Mucosa of descending colon (tissue), 3 donors: ENCODE results near the gene CCDC39. TPM values are rescaled to one million over a fixed set of nuclear protein-coding genes. Genes with fewer than 3 reads are reported as not detected.

ENCODE experiments used
- ATAC-seq: fragments of 200-7000 bp; cut with Tn5 transposase; one replicate; pipeline ENCODE4 v1.9.1; 2020; ENCODE audit warnings: mild to moderate bottlenecking, moderate library complexity
- DNase-seq, 3 donors: peaks; one replicate each; pipeline ENCODE4 v3.0.0-alpha.2; 2020
- H3K36me3 ChIP-seq: fragments of 200-600 bp; one replicate; pipeline ENCODE4 v1.8.0; 2021; ENCODE audit warnings: low read depth, mild to moderate bottlenecking
- H3K4me1 ChIP-seq: fragments of 200-600 bp; one replicate; pipeline ENCODE4 v1.8.0; 2021; ENCODE audit warnings: low read depth, mild to moderate bottlenecking
- H3K4me3 ChIP-seq: fragments of 200-600 bp; one replicate; pipeline ENCODE4 v1.8.0; 2021; ENCODE audit warnings: mild to moderate bottlenecking
- H3K9me3 ChIP-seq: fragments of 200-600 bp; one replicate; pipeline ENCODE4 v1.8.0; 2021; ENCODE audit warnings: mild to moderate bottlenecking
- CTCF ChIP-seq: fragments of 200-600 bp; IDR thresholded peaks from one replicate; pipeline ENCODE4 v1.8.0; 2022; ENCODE audit warnings: antibody characterized with exemption, mild to moderate bottlenecking
- intact Hi-C, 2 donors: fragments of 100-400 bp; cut with DNase I in 1 of 2; cut with micrococcal nuclease in 1 of 2; formaldehyde crosslinking; loops; one replicate each; pipeline versions ENCODE4 v1.11.0 to v1.11.1; 2022; cut with DNase I, micrococcal nuclease
- total RNA-seq, 3 donors: library from RNA; stranded (reverse); fragmentation: NEBNext Ultra II Directional in 2 of 3; extraction: Animal tissue kit (Norgen Biotek cat#: 25700) in 2 of 3; gene quantifications; one replicate each; pipeline versions ENCODE4 v1.2.1 to v1.2.4, GENCODE V29; 2021 to 2023
- donor health status: DM: no; HTN: no; CAD: no; lungs with moderate emphysema.
- donor health status: DM: no; HTN: no; CAD: no.
- donor health status: DM: no; HTN: yes; CAD: no.

The CCDC39 gene
- total RNA-seq, 3 donors from 2014 or later, result 0.09 to 0.10 TPM; not detected in 1

GRCh38 chr3:180590396-180590795, 88.9 kb downstream of the CCDC39 start:
- Histone ChIP-seq H3K4me3 (no peak overlapping the region), H3K36me3 (no peaks in the 10 kb centered on the region), H3K9me3 (no peaks in the 10 kb centered on the region), H3K4me1 (no peaks in the 10 kb centered on the region)
- DNase-seq (no peak), ATAC-seq (no peak)
- intact Hi-C loops, result no loop called here
- TF ChIP-seq CTCF, result no peak

DNA sequence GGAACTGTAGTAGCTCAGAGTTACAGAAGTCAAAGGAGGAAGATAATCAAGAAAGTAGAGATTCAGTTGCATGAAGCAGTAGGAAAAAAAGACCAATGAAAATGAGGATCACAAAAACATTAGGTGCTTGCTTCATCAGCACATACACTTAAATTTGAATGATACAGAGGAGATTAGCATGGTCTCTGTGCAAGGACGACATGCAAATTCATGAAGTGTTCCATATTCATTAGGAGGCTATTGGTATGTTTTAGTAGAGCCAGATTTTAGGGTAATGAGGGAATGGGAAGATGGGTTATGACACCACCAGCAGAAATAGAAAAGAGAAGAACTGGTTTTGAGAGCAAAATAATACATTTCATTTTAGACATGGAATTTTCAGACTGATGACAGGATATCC, 98.4 kb downstream of the CCDC39 start:
- no peak overlapping the region for H3K4me3 ChIP-seq
- H3K4me1 ChIP-seq, result no peaks in the 10 kb centered on the region
- H3K9me3 ChIP-seq, result no peaks in the 10 kb centered on the region
- TF ChIP-seq CTCF, result no peak
- ATAC-seq (no peak), DNase-seq (no peak)
- intact Hi-C loops, result no loop called here
- H3K36me3 ChIP-seq, result no peaks in the 10 kb centered on the region

DNA sequence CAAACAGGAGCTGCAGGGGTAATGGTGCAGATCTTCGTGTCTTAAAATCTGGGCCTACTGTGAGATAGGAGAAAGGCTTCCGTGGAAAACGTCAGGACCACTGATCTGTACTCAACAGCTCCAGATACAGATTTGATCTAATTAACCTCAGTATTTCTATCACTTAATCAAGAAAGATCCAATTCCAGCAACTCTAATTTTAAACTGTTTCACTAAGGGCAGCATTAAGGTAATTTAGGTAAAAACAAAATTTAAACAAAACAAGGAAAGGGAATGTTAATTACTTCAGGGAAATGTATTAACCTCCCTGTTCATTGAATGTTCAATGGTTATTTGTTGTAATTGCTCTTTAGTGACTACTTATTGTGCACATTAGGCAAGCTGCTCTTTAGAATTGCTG, 103.7 kb downstream of the CCDC39 start:
- TF ChIP-seq CTCF, result no peak
- no peaks in the 10 kb centered on the region for H3K9me3 ChIP-seq
- ATAC-seq, result no peak
- H3K4me3 ChIP-seq, result no peak overlapping the region
- no peak for DNase-seq
- intact Hi-C loops, result no loop called here
- no peaks in the 10 kb centered on the region for H3K4me1 ChIP-seq
- no peaks in the 10 kb centered on the region for H3K36me3 ChIP-seq

- Histone ChIP-seq H3K36me3 (no peaks in the 10 kb centered on the region), H3K9me3 (no peaks in the 10 kb centered on the region), H3K4me3 (no peak overlapping the region), H3K4me1 (no peaks in the 10 kb centered on the region)
- intact Hi-C loops, result no loop called here
- no peak for TF ChIP-seq CTCF
- ATAC-seq (no peak), DNase-seq (no peak)
Measured at GRCh38 chr3:180571831-180572598, 107.3 kb downstream of the CCDC39 start.

- no peaks in the 10 kb centered on the region for H3K36me3 ChIP-seq
- no peak overlapping the region for H3K4me3 ChIP-seq
- intact Hi-C loops, result no loop called here
- H3K9me3 ChIP-seq, result no peaks in the 10 kb centered on the region
- no peak for TF ChIP-seq CTCF
- ATAC-seq (no peak), DNase-seq (no peak)
- H3K4me1 ChIP-seq, result no peaks in the 10 kb centered on the region
Measured at GRCh38 chr3:180570238-180570637, 109.1 kb downstream of the CCDC39 start.

DNA sequence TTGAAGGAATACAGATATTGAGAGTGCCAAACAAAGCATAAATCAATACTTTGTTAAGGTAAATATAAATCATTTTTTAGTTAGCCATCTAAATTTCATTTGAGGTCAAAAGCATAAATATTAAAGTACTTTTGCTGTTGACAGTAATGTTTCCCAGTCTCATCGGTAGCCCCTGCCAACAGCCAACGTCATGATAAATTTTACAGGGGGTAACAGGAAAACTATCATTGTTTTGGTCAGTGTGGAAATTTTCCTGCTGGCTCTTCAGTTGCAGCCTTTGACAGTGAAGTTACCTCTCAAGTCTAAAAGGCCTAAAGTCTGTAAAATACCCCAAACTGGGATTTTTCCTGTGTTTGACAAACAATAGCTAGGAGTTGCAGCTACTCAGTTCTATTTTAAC, 114.6 kb downstream of the CCDC39 start:
- Histone ChIP-seq H3K4me3 (no peak overlapping the region), H3K36me3 (no peaks in the 10 kb centered on the region), H3K4me1 (no peaks in the 10 kb centered on the region), H3K9me3 (no peaks in the 10 kb centered on the region)
- no peak for TF ChIP-seq CTCF
- DNase-seq (no peak), ATAC-seq (no peak)
- intact Hi-C loops, result no loop called here
